GM19463 (cell line): Measurements from ENCODE around the gene MTOR.

Experiments
- ATAC-seq: cut with Tn5 transposase; IDR thresholded peaks from one replicate; pipeline ENCODE4 v1.9.1; 2021; ENCODE audit warnings: mild to moderate bottlenecking, moderate library complexity; ENCODE audit not compliant: unreplicated experiment

MTOR gene

DNA sequence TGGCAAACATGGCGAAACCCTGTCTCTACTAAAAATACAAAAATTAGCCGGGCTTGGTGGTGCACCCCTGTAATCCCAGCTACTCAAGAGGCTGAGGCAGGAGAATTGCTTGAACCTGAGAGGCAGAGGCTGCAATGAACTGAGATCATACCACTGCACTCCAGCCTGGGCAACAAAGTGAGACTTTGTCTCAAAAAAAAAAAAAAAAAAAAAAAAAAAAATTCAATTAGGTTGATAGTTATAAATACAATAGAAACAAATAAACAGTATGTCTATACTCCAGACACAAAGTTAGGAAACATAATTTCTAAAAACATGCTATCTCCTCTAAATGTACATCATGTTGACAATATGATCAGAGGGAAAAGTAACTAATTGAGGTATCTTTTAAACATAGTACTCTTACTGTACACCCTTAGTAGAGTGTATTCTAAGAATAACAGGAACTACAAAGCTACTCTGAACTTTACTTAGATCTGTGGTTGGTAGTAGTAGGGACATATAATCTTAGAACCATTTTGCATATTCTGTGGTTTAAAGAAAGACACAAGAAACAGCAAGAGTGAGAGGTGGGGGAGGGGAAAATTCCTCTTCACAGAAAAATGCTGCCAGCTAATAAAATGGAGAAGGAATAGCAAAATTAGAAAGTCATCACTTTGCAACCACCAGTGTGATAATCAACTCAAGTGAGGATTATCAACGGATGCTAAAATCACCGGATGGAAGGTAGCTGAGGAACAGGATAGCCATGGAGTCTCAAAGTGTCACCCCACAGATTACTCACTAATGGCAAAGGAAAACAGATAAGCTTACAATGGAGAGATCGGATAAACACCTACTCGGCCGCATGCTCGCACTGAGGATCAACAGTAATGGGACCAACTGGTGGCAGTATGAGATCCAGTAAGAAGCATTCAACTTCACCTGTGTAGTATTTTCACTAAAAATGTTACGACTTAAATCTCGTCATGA is 35.0 kb downstream of the MTOR start:
- no peak for ATAC-seq

DNA sequence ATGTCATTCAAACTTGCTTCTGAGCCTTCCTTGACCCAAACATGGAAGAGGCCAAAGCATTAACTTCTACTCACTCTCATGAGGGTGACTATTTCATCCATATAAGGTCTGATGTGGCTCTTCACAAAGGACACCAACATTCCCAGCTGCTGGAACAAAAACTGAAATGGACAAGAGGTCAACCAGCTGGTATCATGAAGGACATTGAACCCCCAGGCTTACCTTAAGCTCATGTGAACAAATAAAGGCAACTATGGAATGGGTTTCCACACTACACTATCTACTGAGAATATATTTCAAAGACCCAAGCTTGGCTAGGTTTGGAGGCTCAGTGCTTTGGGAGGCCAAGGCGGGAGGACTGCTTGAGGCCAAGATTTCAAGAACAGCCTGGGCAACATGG is 46.3 kb downstream of the MTOR start:
- no peak for ATAC-seq

DNA sequence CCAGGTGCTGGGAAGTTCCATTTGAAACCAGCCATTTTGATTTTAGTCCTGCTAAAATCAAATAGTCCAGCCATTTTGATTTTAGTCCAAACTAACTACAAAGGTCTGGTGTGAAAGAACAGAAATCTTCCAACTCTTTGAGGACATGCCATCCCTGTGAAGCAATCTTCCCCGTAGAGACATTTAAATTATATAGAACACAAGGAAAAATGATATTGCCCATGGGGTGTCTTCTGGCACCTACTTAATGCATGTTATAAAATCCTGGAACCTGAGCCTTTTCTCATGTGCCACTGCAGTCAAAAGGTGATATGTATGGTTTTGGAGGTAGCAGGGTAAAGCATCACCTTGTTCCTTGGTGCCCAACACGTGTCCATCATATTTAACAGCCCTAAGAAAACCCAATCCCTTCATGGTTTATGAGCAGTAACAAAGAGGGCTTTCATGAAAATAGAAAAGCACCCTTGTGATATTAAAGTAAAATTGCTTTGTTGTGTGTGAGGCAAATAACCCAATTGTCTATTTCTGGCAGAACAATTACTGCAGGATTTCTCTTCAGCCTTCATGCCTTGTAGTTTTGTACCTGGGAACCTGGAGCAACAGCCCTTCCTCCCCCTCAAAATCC is 46.9 kb downstream of the MTOR start:
- ATAC-seq, result no peak

DNA sequence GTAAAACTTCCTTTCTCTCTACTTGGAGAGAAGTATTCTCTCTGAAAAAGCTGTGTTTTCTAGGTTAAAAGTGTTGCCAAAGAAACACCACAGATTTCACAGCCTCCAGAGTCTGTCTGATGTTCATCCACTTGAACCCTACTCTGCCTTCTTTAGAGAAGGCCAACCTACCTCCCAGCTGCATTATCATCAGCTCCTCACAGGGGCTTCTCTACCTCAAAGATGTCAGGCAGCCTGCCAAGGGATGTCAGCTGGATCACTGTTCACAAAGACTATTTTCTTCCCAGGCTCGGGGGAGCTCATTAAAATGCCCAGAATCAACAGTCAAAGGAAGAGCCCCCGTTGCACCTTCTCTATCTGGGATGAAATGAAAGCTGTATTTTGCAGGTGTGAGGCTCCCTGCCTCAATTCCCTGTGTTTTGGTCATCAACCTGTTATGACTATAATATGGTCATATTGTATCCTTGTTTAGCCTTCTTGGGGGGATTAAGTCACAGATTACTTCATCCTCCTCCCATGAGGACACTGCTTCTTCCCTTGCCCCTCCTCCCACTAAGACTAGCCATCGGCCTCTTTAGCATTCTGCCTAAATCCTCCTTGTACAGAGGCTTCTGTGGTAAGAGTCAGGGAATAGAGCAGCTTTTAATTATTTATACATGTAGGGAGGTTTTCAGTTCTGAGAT is 47.5 kb downstream of the MTOR start:
- no peak for ATAC-seq

DNA sequence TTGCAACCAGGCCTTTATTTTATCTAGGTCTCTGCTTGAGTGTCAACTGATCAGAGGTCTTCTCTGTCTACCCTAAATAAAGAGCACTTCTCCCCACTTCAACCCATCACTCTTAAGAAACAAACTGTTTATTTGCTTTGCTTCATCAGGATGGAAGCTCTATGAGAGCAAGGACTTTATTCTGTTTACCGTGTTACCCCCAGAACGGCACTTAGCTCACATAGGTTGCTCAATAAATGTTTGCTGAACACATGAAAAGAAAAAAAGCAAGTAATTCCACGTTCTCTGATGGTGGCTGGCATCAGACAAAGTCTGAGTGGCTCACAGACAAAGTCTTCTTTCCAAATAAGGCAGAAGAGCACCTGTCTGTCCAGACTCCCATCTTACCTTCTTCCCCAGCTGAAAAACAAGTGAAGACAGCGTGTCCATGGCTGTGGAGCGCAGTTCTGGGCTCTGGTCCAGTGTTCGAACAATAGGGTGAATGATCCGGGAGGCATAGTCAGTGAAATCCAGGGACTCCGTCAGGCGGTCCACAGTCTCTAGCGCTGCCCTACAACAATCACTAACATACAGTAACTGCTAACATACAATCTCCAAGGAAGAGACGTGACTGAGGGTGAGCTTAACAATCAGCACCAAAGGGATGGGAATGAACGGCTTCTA is 50.3 kb downstream of the MTOR start:
- ATAC-seq, result no peak

DNA sequence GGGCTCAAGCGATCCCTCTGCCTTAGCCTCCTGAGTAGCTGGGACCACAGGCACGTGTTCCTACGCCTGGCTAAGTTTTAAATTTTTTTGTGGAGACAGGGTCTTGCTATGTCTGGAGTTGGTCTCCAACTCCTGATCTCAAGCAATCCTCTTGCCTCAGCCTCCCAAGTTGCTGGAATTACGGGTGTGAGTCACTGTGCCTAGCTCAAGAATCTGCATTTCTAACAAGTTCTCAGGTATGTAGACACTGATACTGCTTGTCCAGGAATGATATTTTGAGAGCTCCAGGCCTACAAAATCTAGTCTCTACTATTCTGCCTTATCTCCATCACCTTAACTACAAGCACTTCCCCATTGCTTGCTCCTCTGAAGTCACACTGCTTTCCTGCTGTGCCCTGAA is 50.9 kb downstream of the MTOR start:
- no peak for ATAC-seq

DNA sequence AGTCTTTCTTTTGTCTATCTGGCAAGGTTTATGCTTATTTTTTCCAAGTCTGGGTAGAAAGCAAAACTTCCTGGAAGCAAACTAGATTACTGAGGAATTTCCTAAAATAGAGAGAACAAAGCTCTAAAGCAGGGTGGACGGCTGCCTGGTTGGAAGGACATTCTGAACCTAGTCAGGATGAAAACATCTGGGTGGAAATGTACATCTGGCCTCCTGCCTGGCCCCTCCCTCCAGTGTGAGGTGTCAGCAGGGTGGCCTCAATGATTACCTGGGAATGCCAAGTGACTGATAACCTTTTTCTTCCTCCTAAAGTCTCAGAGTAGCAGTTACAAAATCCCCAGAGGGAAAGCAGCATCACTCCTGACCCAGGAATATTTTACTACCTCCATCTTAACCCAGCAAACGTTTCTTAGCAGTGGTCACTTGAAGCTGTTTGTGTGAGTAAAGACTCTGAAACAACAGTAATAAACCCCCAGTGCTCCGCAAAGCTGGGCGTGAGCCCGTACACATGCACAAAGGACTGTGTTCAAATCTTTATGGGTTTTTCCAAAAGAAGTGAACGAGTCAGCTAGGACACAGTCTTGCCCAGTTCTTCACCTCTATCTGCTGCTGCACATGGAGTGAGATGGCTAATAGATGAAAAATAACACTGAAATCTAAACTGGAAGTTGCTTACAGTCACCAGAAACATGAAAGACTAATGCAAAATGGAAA is 54.3 kb downstream of the MTOR start:
- no peak for ATAC-seq

DNA sequence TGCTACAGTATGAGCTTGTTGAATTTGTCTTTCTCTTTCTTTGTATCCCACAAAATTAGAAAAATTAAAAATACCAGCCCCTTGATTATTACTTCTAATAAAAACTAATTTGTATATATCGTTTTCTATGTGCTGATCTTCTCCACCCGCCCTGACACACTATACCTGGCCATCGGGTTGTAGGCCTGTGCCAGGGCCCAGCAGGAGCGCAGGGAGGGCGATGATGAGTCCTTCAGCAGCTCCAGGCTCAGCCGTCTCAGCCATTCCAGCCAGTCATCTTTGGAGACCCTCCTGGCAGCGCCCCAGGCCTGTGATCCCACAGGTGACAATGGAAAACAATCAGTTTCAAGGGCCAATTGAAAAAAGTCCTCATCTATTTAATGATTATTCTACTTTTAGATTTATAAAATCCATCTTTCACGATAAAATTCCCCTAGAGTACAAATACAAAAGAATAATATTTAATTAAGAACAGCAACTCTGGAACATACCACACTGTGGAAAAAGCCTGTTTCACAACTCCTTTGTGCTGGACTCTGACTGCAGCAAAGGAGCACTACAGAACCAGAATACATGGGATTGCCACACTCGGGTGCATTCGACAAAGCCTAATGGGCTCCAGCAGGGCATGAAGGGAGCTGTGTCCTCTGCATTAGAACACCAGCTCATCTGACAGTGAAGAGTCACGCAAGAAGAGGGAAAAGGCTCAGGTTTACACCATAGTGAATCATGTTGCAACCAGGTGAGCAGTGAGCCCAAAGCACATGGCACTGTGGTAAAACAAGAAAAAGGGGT is 57.8 kb downstream of the MTOR start:
- ATAC-seq, result no peak

DNA sequence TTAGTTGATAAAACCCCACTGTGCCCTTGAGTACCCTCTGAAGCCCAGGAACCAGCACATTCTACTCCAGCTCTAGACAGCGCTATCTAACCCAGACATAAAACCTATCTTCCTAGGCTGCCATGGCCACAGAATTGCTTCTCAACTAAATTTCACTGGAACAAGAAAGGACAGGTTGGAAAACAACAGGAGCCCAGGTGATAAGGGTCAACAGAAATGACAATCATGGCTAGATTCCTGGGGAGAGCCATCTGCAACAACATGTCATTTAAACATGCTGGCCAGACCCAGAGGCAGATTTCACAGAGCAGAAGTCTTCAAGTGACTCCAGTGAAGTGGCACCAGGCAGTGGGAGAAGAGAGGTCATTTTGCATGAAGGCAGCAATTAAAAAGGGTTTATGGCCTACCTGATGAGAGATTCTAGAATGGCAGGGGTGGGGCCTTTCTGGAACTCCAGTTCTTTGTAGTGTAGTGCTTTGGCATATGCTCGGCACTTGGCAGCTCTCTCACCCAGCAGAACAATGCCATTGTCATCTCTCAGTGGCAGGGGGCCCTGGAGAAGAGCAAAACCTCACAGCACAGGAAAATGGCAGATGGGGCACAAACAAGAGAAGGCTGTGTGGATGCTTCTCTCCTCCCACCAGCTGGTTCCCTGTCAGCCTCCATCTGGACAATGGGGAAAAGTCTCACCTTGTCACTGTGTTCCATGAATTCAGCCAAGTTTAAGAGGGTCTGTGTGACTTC is 63.3 kb downstream of the MTOR start:
- ATAC-seq, result no peak

DNA sequence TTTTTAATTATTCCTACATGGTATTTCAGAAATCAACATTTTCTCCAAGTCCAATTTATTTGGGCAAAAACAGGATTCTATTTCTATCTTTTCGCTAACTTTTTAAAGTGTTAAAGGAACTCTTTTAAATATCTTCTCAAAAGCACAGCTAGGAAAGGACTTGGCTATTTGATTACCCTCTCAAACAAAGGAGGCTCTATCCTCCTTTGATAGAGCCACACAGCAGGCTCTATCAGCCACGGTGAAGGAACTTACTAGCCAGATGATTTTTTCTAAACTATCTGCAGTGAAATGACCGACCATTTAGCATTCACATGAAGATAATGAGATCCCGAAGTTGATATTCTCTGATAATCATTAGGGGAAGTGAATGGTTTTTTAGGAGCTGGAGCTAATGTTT is 64.1 kb downstream of the MTOR start:
- no peak for ATAC-seq

DNA sequence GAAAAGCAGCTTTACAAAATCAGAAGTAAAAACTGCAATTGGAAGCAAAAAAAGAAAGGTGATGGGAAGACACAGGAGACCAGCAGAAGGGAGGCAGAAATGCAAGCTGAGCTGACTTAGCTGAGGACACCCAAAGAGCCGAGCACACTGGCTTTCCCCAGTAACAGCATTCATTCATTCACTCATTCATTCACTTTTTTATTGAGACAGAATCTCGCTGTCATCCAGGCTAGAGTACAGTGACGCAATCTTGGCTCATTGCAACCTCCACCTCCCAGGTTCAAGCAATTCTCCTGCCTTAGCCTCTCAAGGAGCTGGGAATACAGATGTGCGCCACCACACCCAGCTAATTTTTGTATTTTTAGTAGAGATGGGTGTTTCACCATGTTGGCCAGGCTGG is 65.0 kb downstream of the MTOR start:
- no peak for ATAC-seq

DNA sequence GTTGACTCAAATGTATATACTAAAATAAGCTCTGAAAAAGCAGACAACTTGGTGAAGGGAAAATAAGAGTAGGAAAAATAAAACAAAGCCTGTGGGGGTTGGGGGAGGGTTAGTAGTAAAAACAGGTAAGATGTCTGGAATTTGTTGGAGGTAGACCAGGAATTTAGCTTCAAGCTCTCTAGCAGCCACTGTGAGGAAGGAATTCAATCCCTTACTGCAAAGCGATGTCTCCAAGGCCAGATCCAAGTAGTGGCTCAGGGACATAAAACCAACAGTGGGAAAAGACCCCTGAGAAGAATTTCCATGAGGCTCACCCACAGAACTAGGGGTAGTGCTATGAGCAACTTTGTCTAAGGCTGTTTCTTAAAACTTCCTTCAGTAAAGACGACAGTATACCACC is 65.4 kb downstream of the MTOR start:
- no peak for ATAC-seq

DNA sequence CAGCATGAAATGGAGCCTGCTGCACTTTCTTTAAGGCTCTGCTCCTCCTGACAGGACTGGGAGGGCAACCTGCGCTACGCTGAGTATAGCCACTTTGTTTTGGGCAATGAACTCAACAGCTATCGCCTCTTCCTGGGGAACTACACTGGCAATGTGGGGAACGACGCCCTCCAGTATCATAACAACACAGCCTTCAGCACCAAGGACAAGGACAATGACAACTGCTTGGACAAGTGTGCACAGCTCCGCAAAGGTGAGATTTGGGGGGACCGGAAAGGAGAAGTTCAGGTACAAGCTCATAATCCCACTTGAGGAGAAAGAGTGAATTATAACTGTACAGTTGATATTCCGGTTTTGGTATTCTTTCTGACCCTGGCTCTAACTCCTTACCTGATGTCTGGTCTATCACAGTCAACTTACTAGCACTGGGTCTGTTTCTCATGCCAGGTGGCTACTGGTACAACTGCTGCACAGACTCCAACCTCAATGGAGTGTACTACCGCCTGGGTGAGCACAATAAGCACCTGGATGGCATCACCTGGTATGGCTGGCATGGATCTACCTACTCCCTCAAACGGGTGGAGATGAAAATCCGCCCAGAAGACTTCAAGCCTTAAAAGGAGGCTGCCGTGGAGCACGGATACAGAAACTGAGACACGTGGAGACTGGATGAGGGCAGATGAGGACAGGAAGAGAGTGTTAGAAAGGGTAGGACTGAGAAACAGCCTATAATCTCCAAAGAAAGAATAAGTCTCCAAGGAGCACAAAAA is 67.8 kb downstream of the MTOR start:
- no peak for ATAC-seq

DNA sequence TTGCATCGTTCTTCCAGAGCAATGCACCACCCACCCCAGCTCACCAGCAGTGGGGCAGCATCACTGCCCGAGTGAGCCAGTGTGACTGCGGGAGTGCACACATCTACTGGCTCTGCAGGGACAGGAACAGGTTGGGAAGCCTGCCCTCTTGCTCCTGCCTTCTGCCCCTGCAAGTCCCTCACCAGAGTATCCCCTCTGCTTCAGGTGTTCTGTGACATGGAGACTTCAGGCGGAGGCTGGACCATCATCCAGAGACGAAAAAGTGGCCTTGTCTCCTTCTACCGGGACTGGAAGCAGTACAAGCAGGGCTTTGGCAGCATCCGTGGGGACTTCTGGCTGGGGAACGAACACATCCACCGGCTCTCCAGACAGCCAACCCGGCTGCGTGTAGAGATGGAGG is 69.0 kb downstream of the MTOR start:
- no peak for ATAC-seq

DNA sequence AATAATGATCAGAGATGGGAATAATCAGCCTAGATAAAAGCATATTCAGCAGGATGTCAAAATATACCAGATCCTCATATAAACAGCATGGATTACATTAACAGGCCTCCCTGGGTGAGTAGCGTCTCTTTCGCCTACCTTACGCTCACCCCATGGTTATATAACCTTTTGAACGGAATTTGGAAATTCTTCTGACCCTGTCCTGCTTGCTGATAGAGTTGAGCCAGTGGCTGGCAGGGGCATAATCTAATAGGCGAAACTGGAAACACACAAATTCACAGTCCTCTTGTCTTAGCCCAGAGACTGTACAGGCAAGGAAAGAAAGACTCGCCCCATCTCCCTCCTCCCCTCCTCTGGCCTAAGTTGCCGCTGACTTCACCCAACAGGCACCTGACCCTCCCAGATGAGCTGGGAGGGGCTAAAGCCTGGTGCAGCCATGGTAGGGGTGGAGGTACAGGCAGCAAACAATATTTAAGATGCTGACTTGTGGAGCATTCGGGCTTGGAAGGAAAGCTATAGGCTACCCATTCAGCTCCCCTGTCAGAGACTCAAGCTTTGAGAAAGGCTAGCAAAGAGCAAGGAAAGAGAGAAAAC is 73.4 kb downstream of the MTOR start, which contains the start of gene ANGPTL7:
Gene ANGPTL7, plus strand, starts transcription at position 498 of the 594 bp plus-strand sequence. CDS start 225 bp downstream, outside the sequence.
- no peak for ATAC-seq

DNA sequence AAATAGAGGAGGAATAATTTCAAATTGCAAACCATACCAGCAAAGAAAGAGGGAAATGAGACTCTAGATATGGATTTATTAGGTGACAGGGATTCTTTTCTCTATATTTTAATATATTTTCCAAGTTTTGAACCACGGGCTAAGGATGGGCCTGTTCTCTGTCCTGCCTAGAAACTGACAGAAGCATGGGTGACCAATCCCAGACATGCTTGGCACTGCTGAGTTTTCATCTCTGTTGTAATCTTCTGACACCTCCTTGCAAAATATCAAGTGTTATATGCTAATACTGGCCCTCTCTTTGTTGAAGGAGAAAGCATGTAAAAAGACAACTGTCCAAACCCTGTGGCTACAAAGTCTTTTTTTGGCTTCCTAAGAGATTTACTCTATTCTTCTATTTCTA is 74.0 kb downstream of the MTOR start:
- no peak for ATAC-seq

DNA sequence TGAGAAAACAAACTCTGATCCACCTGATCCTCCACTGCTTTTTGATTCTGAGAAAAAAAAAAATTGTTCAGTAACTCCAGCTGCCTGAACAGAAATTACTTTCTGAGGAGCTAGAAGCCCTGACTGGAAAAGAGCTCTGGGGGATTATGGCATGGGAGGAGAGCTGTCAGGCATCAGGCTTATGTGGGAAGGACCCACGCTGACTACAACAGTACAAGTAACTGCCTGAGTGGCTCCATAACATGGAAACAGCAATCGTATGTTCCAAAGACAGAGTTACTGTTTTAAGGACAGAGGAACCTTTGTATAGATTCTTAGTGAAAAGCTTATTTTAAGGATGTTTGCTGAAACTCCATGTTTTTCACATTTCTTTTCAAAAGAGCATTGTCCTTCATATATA is 74.4 kb downstream of the MTOR start:
- no peak for ATAC-seq

DNA sequence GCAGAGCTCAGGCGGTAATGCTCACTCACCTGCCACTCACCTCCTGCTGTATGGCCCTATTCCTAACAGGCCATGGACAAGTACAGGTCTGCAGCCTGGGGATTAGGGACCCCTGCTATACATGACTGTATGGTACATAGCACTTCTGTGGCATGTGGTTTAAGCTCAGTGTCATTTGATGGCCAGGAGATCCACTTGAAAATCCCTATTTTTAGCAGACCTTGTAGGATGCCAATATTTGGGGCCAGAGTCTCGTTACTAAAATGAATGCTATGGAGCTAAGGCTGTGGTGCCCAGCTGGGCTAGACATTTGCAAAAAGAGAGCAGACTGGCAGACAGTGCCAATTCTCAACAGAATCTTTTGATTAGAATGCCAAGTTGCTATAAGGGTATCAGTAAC is 74.9 kb downstream of the MTOR start:
- no peak for ATAC-seq
